GM21390 (cell line): Measurements from ENCODE around the gene ZNF577.
"Not testable (repeated sequence)": the region's sequence is repeated elsewhere in the genome, so short reads cannot be mapped to it uniquely, and the experiment has no call there.

Experiments
- ATAC-seq: cut with Tn5 transposase; IDR thresholded peaks from one replicate; pipeline ENCODE4 v1.9.1; 2021; ENCODE audit not compliant: unreplicated experiment

Gene ZNF577

DNA sequence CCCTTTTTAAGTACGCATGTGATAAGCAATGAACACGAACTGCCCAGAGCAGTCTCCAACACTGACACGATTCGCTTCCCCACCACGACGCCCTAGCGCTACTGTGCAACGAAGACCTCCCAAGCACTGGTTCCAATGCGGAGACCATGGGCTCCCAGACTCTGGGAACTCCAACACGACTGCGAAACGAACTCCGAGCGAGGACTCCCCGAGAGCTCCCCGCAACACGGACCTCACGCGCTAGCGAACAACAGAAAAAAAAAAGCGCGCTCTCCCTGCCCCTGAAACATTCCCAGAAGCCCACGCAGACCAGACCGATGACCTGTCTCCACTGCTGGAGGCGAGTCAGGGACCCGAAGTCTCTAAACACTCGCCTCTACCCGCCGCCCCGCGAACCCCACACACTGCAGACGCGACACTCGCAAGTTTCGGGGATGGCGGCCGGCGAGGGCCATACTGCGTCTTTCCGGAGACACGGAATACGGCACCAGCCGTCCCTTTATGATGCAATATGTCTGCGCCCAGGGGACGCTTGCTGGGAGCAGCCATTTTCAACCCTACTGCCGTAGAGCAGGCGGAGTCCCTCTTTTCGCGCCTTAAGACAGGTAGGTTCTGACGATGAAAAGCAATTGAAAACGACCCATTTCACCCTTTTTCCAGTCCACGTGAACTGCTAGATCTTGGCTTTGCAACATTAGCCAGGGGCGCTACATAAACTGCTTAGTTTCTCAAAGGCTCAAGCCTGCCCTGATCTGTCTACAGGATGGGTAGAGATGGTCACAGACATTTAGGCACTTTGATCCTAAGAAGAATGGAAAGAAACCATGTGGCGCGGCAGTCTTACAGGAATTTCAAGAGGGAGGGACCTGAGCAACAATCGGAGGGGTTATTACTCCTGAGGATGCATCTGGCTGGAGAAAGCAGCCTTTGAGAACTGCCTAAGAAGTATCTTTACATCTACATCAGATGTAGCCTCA, at the start of gene ZNF577:
Gene ZNF577 (minus strand): TSS at position 430 of the 977 bp plus-strand sequence. CDS start 7,569 bp downstream, outside the sequence.
- no peak for ATAC-seq

DNA sequence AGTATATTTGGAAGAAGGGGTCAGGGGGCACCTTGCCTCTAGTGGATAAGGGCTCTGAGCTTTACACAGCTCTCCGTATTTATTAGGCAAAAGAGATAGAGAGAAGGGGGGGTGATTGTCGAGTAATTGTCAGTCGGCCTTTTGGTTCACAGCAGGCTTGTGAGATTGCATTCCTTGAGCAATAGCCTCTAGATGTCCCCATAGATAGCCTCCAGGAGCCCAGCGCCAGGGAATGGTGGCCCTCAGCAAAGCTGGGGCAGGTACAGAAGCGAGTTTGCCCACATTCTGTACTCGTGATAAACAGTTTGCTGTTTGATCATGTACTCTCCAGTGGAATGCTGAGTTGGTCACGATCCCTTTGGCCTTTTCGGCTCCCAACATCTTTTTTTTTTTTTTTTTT, 44.2 kb upstream of the ZNF577 start:
- no peak for ATAC-seq

DNA sequence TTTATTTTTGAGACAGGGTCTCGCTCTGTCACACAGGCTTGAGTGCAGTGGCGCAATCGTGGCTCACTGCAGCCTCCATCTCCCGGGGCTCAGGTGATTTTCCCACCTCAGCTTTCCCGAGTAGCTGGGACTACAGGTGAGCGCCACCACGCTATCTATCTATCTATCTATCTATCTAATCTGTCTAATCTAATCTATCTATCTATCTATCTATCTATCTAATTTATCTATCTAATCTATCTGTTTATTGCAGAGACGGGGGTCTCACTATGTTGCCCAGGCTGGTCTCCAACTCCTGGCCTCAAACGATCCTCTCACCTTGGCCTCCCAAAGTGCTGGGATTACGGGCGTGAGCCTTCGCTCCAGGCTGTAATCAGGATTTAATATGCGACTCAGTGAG, 40.1 kb upstream of the ZNF577 start:
- ATAC-seq, result no peak

DNA sequence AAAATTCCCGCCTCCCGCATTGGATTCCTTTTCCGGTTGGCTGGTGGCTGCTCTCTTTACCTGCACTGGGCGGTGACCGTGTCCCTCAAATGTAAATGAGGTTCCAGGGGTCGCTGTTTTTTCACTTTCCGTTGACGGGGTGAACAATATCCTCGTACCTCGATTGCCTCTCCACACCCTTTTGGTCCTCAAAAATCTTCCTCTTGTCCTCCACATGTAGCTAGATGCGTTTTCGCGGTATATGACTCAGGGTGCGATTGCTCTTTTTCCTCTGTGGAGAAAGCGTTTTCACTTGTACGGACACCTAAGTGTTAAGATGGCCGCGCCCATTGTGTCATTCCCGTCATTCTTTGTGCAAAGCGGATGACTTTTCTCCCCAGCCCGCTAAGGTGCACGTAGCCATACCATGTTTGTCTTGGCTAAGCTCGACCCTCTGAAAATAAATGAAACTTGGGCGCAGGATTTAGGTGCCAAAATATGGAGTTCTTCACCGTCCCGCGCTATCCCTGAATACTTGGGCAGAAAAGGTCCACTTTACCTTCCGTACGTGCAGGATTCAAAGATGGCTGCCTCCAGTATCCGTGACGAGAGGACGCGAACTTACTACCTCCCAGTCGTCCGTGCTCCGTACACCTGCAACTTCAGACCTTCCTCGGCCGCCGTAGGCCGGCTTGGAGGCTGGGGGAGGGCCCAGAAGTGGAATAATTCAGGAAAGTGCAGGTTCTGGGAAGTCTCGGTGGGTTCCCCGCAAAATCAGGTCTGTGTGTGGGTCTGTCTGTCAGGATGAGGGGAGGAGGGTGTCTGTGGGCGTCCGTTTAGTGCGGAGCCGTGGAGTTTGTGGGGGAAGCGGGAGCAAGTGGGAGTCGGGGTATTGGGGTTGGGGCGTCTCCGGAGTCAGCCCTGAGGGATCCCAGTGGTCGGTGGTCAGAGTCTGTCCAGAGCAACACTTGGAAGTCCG, 39.3 kb upstream of the ZNF577 start, which contains the start of gene ZNF613:
Gene ZNF613 (plus strand): TSS at position 689 of the 958 bp plus-strand sequence. CDS start 8,749 bp downstream, outside the sequence.
- peak; percentile 73 for ATAC-seq

DNA sequence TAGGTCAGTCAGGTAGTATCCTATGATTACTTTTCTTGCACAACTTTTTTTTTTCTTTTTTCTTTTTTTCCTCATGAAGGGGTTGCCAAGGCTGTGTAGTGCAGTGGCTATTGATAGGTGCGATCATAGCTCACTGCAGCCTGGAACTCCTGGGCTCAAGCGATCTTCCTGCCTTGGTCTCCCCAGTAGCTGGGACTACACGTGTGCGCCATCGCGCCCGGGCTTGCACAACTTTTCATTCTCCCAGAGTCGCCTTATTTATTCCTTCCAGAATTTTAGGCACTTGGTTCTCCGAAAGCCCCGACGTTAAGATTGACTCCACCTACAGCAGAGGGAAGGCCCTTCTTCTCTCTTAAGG, 38.7 kb upstream of the ZNF577 start:
- no peak for ATAC-seq

DNA sequence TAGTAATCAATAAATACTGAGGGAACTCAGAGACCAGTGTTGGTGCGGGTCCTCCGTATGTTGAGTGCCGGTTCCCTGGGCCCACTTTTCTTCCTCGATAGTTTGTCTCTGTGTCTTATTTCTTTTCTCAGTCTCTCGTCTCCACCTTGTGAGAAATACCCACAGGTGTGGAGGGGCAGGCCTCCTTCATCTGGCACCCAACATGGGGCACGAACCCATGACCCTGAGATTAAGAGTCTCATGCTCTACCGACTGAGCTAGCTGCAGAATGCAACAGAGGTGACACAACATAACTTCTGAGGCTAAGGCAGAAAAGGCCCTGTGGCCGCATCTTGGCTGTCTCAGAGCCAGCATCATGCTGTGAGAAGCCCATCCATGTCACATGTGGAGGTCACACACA, 34.2 kb upstream of the ZNF577 start:
- no peak for ATAC-seq

DNA sequence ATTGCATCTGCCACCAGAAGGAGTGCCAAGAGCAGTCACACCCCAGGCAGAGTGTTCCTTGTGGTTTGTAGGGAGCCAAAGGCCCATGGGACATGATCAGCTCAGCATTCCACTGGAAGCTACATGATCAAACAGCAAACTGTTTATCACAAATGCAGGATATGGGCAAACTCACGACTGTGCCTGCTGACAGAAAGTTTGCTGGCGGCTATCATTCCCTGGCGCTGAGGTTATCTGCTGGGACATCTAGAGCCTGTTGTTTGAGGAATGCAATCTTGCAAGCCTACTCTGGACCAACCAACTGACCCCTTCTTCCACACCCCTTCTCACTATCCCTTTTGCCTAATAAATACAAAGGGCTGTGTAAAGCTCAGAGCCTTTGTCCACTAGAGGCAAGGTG, 31.9 kb upstream of the ZNF577 start:
- no peak for ATAC-seq

DNA sequence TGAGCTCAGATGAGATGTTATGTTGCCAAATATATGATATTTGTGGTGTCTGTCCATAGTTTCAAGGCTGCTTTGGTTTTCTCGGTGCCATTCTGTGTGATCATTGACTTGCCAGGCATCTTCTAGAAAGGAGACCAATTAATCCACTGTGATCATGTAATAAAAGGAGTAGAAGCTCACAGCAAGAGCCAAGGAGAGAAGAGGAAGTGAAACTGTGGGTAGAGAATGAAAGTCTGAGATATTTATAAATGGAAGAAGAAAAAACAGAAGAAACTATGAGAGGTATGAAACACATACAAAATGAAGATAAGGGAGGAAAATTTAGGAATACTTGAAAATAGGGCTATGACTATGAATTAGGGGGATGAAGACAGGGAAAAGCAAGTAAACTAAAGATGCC, 28.4 kb upstream of the ZNF577 start:
- no peak for ATAC-seq

DNA sequence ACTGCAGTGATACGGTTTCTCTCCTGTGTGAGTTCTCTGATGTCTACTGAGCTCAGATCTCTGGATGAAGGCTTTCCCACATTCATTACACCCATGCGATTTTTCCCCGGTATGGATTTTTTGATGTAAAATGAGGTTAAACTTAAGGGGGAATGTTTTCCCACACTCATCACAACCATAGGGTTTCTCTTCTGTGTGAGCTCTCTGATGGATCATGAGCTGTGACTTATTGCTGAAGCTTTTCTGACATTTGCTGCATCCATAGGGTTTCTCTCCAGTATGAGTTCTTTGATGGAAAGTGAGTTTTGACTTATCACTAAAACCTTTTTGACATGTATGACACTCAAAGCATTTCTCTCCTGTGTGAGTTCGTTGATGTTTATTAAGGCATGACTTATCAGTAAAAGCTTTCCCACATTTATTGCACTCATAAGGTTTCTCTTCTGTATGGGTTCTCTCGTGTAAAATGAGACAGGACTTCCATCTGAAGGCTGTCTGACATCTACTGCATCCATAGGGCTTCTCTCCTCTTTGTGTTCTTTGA, 27.6 kb upstream of the ZNF577 start:
- ATAC-seq, result no peak

DNA sequence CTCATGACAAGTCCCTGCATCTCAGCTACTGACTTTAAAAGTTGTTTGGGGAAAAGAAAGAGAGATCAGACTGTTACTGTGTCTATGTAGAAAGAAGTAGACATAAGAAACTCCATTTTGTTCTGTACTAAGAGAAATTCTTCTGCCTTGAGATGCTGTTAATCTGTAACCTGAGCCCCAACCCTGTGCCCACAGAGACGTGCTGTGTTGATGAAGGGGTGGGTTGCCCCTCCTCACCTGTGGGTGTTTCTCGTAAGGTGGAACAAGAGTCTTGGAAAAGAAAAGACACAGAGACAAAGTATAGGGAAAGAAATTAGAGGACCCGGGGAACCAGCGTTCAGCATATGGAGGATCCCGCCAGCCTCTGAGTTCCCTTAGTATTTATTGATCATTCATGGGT, 20.2 kb upstream of the ZNF577 start:
- not testable (repeated sequence) for ATAC-seq

DNA sequence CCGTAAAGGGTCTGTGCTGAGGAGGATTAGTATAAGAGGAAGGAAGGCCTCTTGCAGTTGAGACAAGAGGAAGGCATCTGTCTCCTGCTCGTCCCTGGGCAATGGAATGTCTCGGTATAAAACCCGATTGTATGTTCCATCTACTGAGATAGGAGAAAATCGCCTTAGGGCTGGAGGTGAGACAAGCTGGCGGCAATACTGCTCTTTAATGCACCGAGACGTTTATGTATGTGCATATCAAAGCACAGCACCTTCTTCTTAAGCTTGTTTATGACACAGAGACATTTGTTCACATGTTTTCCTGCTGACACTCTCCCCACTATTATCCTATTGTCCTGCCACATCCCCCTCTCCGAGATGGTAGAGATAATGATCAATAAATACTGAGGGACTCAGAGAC, 18.4 kb upstream of the ZNF577 start:
- not testable (repeated sequence) for ATAC-seq

DNA sequence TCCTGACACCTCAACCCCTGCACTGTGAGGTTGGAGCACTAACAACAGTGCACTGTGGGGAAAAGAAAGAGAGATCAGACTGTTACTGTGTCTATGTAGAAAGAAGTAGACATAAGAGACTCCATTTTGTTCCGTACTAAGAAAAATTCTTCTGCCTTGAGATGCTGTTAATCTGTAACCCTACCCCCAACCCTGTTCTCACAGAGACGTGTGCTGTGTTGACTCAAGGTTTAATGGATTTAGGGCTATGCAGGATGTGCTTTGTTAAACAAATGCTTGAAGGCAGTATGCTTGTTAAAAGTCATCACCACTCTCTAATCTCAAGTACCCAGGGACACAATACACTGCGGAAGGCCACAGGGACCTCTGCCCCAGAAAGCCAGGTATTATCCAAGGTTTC, 17.9 kb upstream of the ZNF577 start:
- ATAC-seq, result not testable (repeated sequence)

DNA sequence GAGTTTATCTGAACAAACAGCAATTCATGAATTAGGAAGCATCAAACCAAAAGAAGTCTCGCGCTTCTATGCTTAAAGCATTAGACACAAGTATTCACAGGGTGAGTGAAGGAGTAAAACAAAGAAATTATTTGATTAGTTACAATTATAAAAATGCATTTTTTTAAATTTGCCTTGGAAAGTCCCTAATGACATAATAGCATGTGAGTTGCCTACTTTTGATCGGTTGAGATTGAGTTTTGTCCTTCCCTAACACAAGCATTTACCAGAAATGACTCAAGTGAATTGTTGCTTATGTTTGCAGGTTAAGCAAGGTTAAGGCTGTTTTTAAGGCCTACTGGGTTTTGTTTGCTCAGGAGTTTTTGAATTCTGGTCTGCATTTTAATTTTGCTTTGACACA, 17.5 kb upstream of the ZNF577 start:
- ATAC-seq, result no peak

DNA sequence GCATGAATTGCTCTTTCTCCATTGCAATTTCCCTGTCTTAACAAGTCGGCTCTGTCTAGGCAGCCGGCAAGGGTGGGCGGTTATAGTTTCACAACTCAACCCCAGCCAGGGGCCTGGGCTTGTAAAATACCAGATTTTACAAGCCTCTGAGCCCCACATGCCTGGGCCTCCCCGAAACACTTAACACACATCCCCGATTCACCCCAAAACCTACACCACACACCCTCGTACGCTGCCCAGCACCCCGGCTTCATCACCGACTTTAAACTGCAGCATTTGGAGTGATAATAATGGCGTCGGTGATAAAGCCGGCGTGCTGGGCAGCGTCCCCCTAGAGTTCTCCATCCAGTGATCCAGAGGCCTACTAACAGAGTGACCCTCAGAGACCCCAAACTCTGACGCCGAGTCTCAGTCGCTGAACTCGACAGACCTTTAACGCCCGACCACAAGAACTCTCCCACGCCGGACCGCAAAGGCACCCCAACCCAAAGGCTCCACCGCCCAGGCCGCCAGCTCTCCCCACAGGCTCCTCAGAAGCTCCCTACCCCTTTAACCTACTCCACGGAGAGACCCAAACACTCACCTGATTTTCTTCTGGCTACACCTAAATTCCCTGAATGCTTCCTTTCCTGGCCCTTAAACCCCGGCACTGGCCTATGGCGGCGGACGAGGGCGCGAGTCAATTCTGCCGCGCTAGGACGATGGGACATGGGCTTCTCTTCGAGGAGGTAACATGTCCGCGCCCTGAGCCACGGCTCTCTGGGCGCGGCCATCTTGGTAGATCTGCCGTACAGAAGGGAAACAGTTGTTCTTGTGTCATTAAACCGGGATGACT, 16.8 kb upstream of the ZNF577 start, which contains the start of gene ZNF649:
Gene ZNF649 (minus strand): TSS at position 687 of the 835 bp plus-strand sequence. CDS start 4,910 bp downstream, outside the sequence.
- ATAC-seq, result peak; percentile 60

DNA sequence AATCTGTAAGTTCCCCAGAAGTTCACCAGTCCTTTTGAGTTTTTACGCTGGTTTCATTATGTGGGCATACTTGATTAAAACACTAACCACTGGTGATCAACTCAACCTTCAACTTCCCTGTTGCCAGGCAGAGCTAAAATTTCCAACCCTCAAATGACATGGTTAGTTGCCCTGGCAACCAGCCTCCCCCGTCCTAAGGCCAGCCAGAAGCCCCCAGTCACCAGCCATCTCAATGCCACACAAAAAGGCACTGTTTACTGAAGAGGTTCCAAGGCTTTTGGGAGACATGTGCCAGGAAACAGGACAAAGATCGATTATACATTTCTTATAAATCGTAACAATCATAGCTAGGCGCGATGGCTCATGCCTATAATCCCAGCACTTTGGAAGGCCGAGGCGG, 15.4 kb upstream of the ZNF577 start:
- no peak for ATAC-seq

DNA sequence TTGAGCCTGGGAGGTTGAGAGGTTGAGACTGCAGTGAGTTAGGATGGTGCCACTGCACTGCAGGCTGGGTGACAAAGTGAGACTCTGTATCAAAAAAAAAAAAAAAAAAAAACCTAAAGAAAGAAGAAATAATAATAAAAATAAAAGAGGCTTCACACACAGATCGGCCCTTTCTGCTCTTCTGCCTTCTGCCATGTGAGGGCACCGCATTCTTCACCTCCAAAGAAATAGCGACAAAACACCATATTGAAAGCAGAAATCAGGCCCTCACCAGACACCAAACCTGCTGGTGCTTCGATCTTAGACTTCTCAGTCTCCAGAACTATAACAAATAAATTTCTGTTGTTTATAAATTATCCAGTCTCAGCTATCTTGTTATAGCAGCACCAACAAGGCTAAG, 14.1 kb upstream of the ZNF577 start:
- ATAC-seq, result no peak

DNA sequence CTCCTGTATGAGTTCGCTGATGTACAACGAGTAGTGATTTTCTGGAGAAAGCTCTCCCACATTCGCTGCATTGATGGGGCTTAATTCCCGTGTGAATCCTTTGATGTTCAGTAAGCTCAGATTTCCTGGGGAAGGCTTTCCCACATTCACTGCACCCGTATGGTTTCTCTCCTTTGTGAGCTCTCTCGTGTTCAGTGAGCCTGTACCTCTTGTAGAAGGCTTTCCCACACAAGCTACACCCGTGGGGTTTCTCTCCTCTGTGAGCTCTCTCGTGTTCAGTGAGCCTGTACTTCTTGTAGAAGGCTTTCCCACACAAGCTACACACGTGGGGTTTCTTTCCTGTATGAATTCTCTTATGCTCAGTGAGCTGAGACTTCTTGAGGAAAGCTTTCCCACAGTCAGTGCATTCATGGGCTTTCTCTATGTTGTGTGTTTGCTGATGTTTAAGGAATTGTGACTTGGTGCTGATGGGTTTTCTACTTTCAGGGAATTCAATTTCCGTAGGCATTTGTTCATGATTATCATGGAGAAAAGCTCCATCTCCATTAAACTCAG, 3.5 kb upstream of the ZNF577 start:
- no peak for ATAC-seq

DNA sequence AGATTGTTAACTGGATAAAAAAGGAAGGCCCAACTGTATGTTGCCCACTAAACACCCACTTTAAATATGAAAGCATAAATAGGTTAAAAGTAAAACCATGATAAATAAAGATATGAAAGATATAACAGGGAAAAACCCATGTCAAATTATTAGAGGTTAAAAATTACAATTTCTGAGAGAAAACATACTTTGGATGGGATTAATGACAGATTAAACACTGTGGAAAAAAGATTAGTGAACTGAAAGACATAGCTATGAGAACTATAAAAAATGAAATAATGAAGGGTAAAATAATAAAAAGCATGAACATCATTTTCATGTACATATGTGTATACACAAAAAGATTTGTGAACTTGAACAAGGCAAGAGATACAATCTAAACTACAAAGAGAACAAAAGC, 2.2 kb upstream of the ZNF577 start:
- no peak for ATAC-seq

DNA sequence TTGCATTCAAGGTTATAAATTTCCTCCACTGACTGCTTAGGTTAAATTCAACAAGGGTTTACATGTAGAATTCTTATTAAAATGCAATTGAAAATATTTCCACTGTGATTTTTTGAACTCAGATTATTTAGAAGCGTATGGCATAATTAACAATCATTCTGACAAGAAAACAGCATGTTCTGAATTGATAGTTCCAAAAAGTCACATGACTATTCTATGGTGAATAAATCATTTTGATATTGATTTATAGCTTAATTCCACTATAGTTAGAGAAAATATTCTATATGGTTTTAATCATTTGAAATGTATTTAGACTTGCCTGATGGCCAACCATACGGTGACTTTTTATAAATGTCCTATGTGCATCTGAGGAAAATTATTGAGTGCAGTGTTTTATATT, 3.0 kb downstream of the ZNF577 start:
- ATAC-seq, result no peak

DNA sequence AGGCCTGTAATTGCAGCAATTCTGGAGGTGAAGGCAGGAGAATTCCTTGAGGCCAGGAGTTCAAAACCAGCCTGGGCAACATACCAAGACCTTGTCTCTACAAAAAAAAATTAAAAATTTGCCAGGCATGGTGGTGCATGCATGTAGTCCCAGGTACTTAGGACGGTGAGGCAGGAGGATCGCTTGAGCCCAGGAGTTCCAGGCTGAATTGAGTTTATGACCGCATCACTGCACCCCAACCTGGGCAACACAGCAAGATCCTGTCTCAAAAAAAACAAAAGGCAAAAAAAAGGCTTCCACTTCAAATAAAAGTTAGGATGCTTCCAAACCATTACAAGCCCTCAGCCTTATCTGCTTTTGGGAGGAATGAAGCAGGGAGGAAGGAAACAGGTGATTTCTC, 5.2 kb downstream of the ZNF577 start:
- no peak for ATAC-seq
